ENCODE measurements around the gene NAA25. TPM values are rescaled to one million over a fixed set of nuclear protein-coding genes. Genes with fewer than 3 reads are reported as not detected.
A peak's percentile ranks its signal among the peaks of the same experiment; 100 is the strongest.
"Not testable (repeated sequence)": the region's sequence is repeated elsewhere in the genome, so short reads cannot be mapped to it uniquely, and the experiment has no call there.

The NAA25 gene
- total RNA-seq, 6 experiments from 2014 or later, result 21.2 to 26.8 (median 23.8) TPM

DNA sequence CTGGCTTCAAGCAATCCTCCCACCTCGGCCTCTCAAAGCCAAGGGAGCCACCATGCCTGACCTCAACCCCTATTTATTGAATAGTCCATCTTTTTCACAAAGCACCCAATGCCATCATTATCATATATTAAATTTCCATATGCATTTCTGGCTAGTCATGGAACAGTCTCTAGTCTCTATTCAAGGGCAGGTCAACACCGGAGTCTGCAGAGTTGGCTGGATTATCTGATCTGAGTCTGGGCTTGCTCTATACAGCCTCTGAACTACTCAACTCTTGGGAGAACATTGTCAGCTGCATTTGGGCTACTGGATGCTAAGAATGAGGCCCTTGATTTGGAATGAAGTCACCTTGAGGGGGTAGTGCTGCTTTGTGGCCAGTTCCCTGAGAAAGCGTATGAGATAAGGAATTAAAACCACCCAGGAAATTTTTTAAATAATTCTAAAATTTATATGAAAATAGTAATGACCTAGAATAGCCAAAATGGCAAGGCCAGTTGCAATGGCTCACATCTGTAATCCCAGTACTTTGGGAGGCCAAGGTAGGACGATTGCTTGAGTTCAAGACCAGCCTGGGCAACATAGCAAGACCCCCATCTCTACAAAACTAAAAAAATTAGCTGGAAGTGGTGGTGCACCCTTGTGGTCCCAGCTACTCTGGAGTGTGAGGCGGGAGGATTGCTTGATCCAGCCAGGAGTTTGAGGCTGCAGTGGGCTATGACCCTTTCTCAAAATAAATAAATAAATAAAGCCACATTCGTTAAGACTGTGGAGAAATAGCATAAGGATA is 6.9 kb upstream of the NAA25 start:
- no peak for DNase-seq
- Mint-ChIP-seq H3K27ac (no peak overlapping the region), H3K36me3 (ENCODE audit: low read depth) (no peaks in the 10 kb centered on the region), H3K4me3 (no peak overlapping the region), H3K27me3 (ENCODE audit: insufficient read depth) (peaks cover 1% of the 10 kb centered on the region; the same call in 1 of the 2 replicates), H3K9me3 (no peaks in the 10 kb centered on the region), H3K4me1 (ENCODE audit: low read depth) (peaks cover 28% of the 10 kb centered on the region)
- TF ChIP-seq, protein P1, sequence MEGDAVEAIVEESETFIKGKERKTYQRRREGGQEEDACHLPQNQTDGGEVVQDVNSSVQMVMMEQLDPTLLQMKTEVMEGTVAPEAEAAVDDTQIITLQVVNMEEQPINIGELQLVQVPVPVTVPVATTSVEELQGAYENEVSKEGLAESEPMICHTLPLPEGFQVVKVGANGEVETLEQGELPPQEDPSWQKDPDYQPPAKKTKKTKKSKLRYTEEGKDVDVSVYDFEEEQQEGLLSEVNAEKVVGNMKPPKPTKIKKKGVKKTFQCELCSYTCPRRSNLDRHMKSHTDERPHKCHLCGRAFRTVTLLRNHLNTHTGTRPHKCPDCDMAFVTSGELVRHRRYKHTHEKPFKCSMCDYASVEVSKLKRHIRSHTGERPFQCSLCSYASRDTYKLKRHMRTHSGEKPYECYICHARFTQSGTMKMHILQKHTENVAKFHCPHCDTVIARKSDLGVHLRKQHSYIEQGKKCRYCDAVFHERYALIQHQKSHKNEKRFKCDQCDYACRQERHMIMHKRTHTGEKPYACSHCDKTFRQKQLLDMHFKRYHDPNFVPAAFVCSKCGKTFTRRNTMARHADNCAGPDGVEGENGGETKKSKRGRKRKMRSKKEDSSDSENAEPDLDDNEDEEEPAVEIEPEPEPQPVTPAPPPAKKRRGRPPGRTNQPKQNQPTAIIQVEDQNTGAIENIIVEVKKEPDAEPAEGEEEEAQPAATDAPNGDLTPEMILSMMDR (IDR thresholded peaks at IDR 0.05), result no peak

GRCh38 chr12:112112409-112113133 is 4.0 kb upstream of the NAA25 start:
- H3K9me3 Mint-ChIP-seq, result no peaks in the 10 kb centered on the region
- H3K4me3 Mint-ChIP-seq, result no peak overlapping the region
- peaks cover 5% of the 10 kb centered on the region for H3K36me3 Mint-ChIP-seq (ENCODE audit: low read depth)
- peaks cover 33% of the 10 kb centered on the region for H3K4me1 Mint-ChIP-seq (ENCODE audit: low read depth)
- TF ChIP-seq, protein P1 (IDR thresholded peaks at IDR 0.05), result no peak
- DNase-seq, result no peak
- H3K27me3 Mint-ChIP-seq (ENCODE audit: insufficient read depth), result peaks cover 1% of the 10 kb centered on the region
- no peak overlapping the region for H3K27ac Mint-ChIP-seq

DNA sequence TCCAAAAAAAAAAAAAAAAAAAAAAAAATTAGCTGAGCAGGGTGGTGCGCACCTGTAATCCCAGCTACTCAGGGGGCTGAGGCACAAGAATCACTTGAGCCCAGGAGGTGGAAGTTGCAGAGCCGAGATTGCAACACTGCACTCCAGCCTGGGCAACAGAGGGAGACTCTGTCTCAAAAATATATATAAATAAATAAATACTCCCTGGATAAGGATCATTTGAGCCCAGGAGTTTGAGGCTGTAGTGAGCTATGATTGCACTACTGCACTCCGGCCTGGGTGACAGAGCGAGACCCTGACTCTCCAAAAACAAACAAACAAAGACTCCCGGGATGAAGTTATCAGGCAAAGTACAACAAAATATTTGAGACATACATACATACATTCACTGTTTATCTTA is 3.3 kb upstream of the NAA25 start:
- no peaks in the 10 kb centered on the region for H3K9me3 Mint-ChIP-seq
- H3K27me3 Mint-ChIP-seq (ENCODE audit: insufficient read depth), result peaks cover 1% of the 10 kb centered on the region
- H3K27ac Mint-ChIP-seq, result no peak overlapping the region
- H3K4me3 Mint-ChIP-seq, result no peak overlapping the region
- peaks cover 33% of the 10 kb centered on the region for H3K4me1 Mint-ChIP-seq (ENCODE audit: low read depth)
- TF ChIP-seq, protein P1 (IDR thresholded peaks at IDR 0.05), result no peak
- no peak for DNase-seq
- peaks cover 9% of the 10 kb centered on the region for H3K36me3 Mint-ChIP-seq (ENCODE audit: low read depth)

DNA sequence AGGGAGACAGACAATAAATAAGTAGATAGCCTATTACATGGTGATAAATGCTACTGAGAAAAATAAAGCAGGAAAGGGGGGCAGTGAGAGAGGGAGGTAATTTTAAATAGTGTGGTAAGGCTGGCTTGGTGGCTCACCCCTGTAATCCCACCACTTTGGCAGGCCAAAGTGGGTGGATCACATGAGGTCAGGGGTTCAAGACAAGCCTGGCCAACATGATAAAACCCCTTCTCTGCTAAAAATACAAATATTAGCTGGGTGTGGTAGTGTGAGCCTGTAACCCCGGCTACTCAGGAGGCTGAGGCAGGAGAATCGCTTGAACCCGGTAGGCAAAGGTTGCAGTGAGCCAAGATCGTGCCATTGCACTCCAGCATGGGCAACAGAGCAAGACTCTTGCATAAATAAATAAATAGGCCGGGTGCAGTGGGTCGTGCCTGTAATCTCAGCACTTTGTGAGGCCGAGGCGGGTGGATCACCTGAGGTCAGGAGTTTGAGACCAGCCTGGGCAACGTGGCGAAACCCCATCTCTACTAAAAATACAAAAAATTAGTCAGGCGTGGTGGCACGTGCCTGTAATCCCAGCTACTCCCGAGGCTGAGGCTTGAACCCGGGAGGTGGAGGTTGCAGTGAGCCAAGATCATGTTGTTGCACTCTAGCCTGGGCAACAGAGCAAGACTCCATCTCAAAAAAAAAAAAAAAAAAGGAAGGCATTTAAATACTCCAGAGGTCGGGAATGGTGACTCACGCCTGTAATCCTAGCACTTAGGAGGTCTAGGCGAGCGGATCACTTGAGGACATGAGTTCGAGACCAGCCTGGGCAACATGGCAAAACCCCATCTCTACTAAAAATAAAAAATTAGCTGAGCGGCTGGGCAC is 2.4 kb upstream of the NAA25 start:
- not testable (repeated sequence) for H3K4me3 Mint-ChIP-seq

GRCh38 chr12:112107306-112108201 is 1.0 kb downstream of the NAA25 start:
- no peaks in the 10 kb centered on the region; the same call in 1 of the 2 replicates for H3K27me3 Mint-ChIP-seq (ENCODE audit: insufficient read depth)
- H3K9me3 Mint-ChIP-seq, result no peaks in the 10 kb centered on the region
- TF ChIP-seq, protein P1 (IDR thresholded peaks at IDR 0.05), result no peak
- H3K36me3 Mint-ChIP-seq (ENCODE audit: low read depth), result peaks cover 16% of the 10 kb centered on the region
- H3K4me1 Mint-ChIP-seq (ENCODE audit: low read depth), result peaks cover 53% of the 10 kb centered on the region
- H3K27ac Mint-ChIP-seq, result peak overlapping the region; percentile 95
- no peak for DNase-seq
- H3K4me3 Mint-ChIP-seq, result peak overlapping the region; percentile 93

More for the DNA sequence above, 2.4 kb upstream of the NAA25 start:
- H3K27me3 Mint-ChIP-seq (ENCODE audit: insufficient read depth); DNase-seq; H3K27ac Mint-ChIP-seq; H3K9me3 Mint-ChIP-seq: not testable (repeated sequence)
- Mint-ChIP-seq H3K4me1 (ENCODE audit: low read depth) (peaks cover 34% of the 10 kb centered on the region), H3K36me3 (ENCODE audit: low read depth) (peaks cover 11% of the 10 kb centered on the region)
